GM21528 (cell line): ENCODE results near the gene ZNF710.
"Not testable (repeated sequence)": the region's sequence is repeated elsewhere in the genome, so short reads cannot be mapped to it uniquely, and the experiment has no call there.

ENCODE experiments used
- ATAC-seq: cut with Tn5 transposase; IDR thresholded peaks from one replicate; pipeline ENCODE4 v1.9.1; 2021; ENCODE audit warnings: mild to moderate bottlenecking, moderate library complexity; ENCODE audit not compliant: unreplicated experiment, low FRiP score

Gene ZNF710

DNA sequence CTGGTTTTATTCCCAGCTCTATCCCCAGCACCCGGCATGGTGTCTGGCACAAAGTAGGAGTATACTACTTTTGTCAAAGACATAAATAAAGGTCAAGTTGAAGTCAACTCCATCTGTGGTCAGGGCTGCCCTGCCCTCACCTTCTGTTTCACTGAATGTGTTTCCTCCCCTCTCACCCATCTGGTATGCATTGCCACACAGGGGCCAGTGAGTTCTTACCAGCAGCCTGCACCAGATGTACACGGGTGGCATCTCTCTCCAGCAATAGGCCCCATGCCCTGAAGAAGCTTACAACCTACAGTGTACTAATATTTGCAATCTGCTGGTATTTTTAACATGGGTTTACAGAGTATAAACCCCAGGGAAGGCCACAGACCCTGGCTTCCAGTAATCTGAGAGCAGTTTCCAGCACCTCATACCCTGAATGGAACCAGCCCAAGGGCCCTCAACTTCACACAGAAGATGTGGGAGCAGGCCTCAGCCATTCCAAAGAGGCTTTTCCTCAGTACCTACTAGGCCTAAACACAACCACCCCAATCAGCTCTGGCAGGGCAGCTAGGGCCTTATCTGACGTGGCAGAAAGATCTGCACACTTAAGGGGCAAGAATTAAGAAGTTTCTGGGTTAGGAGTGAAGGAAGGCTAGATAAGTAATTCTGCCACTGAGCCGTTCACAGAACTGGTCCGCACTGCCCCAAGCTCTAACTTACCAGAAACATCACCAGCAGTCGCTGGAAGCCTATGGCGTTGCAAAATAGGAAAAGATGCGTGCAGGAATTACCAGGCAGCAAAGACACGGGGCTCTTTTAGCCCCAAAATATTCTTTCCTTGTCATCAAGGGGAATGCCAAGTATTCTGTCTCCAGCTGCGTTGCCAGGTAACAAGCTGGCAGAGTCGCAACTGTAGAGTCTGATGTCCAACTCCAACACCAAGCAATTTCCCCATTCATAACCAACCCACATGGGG lies 99.0 kb downstream of the ZNF710 start:
- no peak for ATAC-seq

DNA sequence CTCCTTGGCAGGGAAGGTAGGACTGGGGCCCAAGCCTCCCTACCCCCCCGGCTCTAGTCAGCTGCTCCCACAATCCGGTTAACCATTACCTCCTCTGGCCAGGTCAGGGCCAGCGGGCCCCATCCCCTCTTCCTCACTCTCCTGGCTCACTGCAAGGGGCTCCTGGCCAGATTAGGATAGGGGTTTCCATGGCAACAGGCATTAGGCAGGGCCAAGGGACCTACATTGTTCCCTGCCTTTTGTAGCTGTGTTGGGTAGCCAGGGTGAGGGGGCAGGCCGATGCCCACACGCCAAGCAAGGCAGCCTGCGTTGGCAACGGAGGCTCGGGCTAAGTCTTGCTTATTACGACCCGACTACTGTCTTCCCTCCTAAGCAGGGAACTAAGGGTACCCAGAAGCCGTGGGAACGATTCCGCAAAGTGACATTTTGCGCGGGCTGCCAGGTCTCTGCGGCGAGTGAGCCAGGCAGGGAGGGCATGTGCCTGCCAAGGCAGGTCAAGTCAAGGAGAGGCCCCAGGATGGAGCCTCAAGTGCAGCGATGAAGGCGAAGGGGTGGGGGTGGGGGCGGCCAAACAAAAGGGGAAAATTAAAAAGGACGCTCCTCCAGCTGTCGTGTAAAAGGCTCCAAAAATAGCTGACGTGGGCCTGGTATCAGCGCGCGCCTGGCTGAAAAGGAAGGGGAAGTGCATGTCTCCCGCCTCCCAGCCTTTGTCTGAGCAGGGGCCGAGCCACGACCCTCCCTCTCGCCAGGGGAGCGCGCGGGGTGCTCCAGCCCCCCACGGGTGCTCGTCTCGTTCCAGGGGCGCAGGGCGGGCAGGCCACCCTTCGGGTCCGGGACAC lies 100.2 kb downstream of the ZNF710 start:
- ATAC-seq, result no peak

GRCh38 chr15:90101969-90102890 lies 101.1 kb downstream of the ZNF710 start, which contains the start of gene IDH2:
Gene IDH2, minus strand, starts transcription at chr15:90102468. Its CDS starts 78 bp downstream, at chr15:90102390.
- peak; percentile 68 for ATAC-seq

DNA sequence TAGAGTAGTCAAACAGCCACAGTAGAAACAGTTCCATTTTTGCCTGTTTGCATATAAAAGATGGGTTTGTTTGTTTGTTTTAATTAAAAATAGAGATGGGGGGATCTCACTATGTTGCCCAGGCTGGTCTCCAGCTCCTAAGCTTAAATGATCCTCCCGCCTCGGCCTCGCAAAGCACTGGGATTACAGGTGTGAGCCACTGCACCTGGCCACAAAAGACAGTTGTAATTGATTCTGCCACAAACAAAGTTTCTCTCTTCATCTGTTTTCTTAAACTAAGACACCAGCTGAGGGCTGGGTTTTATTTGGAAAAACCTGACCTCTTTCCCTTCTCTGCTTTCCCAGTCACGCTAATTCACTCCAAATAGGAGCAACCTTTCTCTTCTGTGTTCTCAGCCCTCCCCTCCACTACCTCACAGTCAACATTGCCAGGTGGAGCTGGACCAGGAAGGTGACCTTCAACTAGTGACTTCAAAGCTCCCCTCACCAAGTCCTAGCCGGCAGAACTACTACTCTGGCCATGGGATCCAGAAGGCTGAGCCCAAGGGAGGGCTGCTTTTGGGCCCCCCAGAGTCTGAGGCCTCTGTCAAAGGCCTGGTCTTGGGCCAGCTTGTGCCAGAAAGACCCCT lies 102.7 kb downstream of the ZNF710 start:
- no peak for ATAC-seq

- ATAC-seq, result no peak
Measured at GRCh38 chr15:90104551-90104950, 103.4 kb downstream of the ZNF710 start.

DNA sequence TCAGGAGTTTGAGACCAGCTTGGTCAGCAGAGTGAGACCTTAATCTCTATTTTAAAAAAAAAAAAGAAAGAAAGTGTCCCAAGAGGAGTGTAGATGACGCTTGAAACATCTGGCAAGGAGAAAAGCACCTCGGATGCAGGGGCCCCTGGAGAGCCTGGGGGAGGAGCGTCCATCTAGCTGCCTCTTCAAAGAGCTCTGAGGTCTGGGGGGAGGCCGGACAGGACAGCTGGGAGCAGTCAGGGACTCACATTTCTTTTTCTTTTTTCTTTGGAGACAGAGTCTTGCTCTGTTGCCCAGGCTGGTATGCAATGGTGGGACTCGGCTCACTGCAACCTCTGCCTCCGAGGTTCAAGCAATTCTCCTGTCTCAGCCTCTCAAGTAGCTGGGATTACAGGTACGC lies 104.4 kb downstream of the ZNF710 start:
- no peak for ATAC-seq

DNA sequence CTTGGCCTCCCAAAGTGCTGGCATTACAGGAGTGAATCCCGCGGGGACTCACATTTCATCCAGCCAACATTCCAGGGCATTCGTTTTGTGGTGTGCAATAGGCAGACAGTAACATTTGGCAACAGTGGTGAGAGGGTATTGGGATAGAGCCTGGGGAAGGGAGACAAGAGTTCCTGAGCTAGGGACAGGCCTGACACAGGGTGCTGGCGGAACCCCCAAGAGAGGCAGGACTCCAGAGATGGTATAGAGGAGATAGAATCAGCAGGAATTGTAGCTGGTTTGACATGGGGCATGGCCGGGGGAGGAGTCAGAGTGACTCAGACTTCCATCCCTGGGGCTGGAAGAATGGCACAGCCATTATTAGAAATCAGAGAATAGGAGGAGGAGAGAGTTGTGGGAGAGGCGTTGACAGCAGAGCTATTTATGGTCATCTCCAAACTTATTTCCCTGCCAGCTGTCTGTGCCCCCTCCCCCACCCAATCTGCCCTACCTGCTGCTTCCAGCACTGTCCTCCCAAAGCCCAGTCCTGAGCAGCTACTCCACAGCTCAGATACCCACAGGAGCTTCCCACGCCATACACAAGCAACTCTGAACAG lies 105.5 kb downstream of the ZNF710 start:
- ATAC-seq, result no peak

DNA sequence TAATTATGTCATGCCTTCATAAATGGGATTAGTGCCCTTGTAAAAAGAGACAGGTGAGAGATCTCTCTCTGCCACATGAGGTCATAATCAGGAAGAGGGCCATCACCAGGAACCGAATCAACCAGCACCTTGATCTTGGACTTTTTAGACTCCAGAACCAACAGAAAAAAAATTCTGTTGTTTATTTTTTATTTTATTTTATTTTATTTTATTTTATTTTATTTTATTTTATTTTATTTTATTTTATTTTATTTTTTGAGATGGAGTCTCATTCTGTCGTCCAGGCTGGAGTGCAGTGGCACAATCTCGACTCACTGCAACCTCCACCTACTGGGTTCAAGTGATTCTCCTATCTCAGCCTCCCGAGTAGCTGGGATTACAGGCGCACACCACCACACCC lies 106.9 kb downstream of the ZNF710 start:
- not testable (repeated sequence) for ATAC-seq

- ATAC-seq, result not testable (repeated sequence)
Measured at GRCh38 chr15:90109163-90109751, 108.1 kb downstream of the ZNF710 start.

DNA sequence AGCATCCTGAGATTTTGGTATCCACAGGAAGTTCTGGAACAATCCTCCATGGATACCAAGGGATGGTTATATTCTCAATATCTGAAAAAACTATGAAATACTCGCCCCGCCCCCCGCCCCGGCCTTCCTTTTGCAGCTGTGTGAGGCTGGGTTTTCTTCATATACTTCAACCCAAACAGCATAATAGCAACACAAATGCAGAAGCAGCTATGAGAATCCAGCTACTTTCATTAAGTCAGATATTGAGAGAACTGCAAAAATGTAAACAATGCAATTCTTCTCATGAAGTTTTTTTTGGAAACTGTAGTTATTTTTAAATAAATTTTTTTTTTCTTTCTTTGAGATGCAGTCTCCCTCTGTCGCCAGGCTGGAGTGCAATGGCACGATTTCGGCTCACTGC lies 112.0 kb downstream of the ZNF710 start:
- no peak for ATAC-seq

DNA sequence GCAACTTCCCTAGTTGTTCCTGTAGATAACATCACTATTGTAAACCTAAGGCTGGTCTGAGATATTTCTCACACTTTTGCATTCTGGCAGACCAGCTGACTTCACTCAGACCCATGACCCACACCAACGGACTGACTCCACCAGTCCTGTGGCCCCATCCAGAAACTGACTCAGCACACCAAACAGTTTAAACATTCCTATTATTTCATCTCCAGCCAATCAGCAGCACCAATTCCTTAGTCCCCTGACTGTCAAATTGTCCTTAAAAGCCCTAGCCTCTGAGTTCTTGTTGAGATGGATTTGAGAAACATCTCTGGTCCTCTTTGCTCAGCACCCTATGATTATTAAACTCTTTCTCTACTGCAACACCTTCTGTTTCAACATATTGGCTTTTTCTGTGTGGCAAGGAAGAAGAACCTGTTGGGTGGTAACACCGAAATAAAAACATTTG lies 113.4 kb downstream of the ZNF710 start:
- ATAC-seq, result no peak

DNA sequence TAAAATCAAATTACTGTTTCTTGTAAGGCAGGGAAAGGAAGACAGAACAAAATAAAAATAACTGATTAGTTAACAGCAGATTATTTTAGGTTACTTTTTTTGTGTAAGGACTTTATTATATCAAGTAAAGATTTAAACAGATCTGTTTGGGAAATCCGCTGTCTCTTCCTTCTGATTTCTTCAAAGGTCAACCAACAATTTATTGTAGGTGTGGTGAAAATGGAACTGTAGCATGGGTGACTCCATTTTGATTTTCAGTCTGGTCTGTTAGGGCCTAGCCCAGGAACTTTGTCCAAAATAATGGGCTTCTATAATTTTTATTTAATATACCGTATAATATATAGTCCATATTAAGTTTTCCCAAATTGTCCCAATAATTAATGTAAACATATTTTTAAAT lies 114.7 kb downstream of the ZNF710 start:
- no peak for ATAC-seq

DNA sequence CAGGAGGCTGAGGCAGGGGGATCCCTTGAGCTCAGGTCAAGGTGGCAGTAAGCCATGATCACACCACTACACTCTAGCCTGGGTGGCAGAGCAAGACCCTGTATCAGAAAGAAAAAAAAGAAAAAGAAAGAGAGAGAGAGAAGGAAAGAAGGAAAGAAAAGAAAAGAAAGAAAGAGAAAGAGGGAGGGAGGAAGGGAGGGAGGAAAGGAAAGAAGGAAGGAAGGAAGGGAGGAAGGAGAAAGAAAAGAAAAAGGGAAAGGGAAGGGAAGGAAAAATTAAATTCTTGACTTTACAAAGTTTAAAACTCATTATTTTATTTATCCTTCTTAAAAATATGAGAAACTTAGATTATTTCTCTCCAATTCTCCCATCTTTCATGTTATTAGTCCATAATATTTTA lies 118.2 kb downstream of the ZNF710 start:
- no peak for ATAC-seq

DNA sequence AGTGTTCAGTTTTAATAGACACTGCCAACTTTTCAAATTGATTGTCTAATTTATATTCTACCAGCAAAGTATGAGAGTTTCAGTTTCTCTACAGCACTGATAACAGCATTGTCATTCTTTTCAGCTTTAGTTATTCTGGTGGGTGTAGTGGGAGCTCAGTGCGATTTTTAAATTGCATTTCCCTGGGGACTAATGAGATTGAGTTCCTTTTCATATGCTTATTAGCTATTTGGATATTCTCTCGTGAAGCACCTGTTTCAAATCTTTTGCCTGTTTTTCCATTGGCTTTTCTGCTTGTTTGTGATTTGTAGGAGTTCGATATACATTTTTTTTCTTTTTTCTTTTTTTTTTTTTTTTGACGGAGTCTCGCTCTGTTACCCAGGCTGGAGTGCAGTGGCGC lies 120.0 kb downstream of the ZNF710 start:
- no peak for ATAC-seq

DNA sequence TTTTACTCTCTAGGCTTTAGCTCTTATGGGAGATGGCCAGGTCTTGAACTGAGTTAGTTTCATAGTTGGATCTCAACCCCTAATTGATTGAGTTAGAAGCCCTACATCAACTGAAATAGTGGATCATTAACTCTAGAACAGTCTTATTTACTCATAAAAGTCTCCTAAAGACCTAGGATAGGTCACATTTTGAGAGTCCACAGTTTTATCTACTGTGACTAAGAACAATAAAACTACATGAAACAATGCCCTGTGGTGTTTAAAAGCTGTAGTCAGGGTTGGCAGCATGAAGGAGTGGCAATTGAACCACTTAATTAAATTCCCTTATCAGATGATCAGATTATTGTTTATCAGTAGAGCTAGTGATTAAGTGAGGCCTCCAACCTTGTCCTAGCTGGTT lies 123.4 kb downstream of the ZNF710 start:
- ATAC-seq, result no peak

- no peak for ATAC-seq
Measured at GRCh38 chr15:90126022-90126421, 124.9 kb downstream of the ZNF710 start.

- ATAC-seq, result no peak
Measured at GRCh38 chr15:90126596-90127435, 125.7 kb downstream of the ZNF710 start.

- no peak for ATAC-seq
Measured at GRCh38 chr15:90130291-90130690, 129.2 kb downstream of the ZNF710 start.
